ENCODE data around the gene PHLDA1. TPM values are rescaled to one million over a fixed set of nuclear protein-coding genes. Genes with fewer than 3 reads are reported as not detected.
A peak's percentile ranks its signal among the peaks of the same experiment; 100 is the strongest.

PHLDA1 gene
- total and polyA plus RNA-seq, 7 experiments from 2014 or later = 0.20 to 25.1 (median 1.5) TPM

GRCh38 chr12:75981247-75982168, 50.1 kb downstream of the PHLDA1 start:
- Mint-ChIP-seq H3K27me3 (no peaks in the 10 kb centered on the region), H3K4me1 (peaks cover 26 to 67% (median 31%) of the 10 kb centered on the region in 7 donors), H3K4me3 (no peak overlapping the region), H3K9me3 (no peaks in the 10 kb centered on the region), H3K27ac (peak overlapping the region in 2 of 9 donors; percentile 38 to 45), H3K36me3 (peaks cover 0 to 7% (median 0%) of the 10 kb centered on the region in 5 donors)
- DNase-seq = no peak
- Histone ChIP-seq H3K27ac (ENCODE audit: low read depth, low read length) (no peak overlapping the region), H3K27me3 (ENCODE audit: control insufficient read depth in 2 of 2, insufficient read depth in 2 of 2, low read length in 2 of 2) (no peaks in the 10 kb centered on the region), H3K36me3 (ENCODE audit: control insufficient read depth in 2 of 3, insufficient read depth in 3 of 3, low read length in 3 of 3) (no peaks in the 10 kb centered on the region), H3K4me3 (ENCODE audit: low read length) (no peak overlapping the region), H3K4me1 (ENCODE audit: control insufficient read depth in 2 of 2, insufficient read depth in 2 of 2, low read length in 2 of 2) (peaks cover 15 to 26% of the 10 kb centered on the region in 2 donors), H3K9me3 (ENCODE audit: control insufficient read depth in 2 of 3, low read length in 3 of 3) (no peaks in the 10 kb centered on the region)
- ChIA-PET CTCF (no interaction called here), POLR2A (no interaction called here)
- no peak for ATAC-seq
- intact Hi-C loops (cut with micrococcal nuclease) = no loop called here

GRCh38 chr12:75979181-75979580, 52.4 kb downstream of the PHLDA1 start:
- Mint-ChIP-seq H3K4me3 (peak overlapping the region in 6 of 10 donors; percentile 10 to 82 (median 24)), H3K27me3 (no peaks in the 10 kb centered on the region), H3K4me1 (peaks cover 21 to 63% (median 26%) of the 10 kb centered on the region in 7 donors), H3K36me3 (peaks cover 0 to 3% (median 0%) of the 10 kb centered on the region in 5 donors), H3K9me3 (no peaks in the 10 kb centered on the region), H3K27ac (peak overlapping the region; percentile 12 to 90 (median 65))
- Histone ChIP-seq H3K27ac (ENCODE audit: low read depth, low read length) (no peak overlapping the region), H3K36me3 (ENCODE audit: control insufficient read depth in 2 of 3, insufficient read depth in 3 of 3, low read length in 3 of 3) (no peaks in the 10 kb centered on the region), H3K4me3 (ENCODE audit: low read length) (no peak overlapping the region), H3K4me1 (ENCODE audit: control insufficient read depth in 2 of 2, insufficient read depth in 2 of 2, low read length in 2 of 2) (peaks cover 15 to 26% of the 10 kb centered on the region in 2 donors), H3K27me3 (ENCODE audit: control insufficient read depth in 2 of 2, insufficient read depth in 2 of 2, low read length in 2 of 2) (no peaks in the 10 kb centered on the region), H3K9me3 (ENCODE audit: control insufficient read depth in 2 of 3, low read length in 3 of 3) (no peaks in the 10 kb centered on the region)
- intact Hi-C loops (cut with micrococcal nuclease) = loop anchor here (1.0 to 10.0 kb wide), 7 partner anchors 35 to 588 kb away; partner anchors contain the start of genes GLIPR1 (in 1 of the 2), GLIPR1L2 (in 1 of the 2) and OSBPL8 (in 1 of the 2)
- POLR2A ChIA-PET = no interaction called here
- CTCF ChIA-PET = no interaction called here
- DNase-seq (peak in 2 of 9 donors; percentile 4 to 33), ATAC-seq (peak; percentile 39)

DNA sequence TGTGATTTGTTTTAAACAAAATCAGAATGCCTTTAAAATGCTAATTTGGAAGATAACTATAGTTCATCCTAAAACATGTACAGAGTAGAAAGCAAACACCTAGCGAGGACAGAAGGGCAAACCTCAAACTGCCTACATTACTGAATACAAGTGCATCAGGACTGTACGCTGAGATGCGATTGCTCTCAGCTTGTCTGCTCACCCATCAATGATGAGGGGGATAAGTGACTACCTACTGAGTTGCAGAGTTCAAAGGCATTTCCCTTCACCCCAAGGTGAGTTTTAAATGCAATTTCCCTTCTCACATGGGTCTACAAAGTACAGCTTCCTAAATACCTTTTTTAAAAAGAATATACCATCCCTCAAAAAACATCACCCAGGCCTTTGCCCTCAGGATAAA, 52.9 kb downstream of the PHLDA1 start:
- H3K4me3 Mint-ChIP-seq = peak overlapping the region in 6 of 10 donors; percentile 28 to 82 (median 54)
- peak overlapping the region; percentile 21 for H3K27ac ChIP-seq (ENCODE audit: low read depth, low read length)

DNA sequence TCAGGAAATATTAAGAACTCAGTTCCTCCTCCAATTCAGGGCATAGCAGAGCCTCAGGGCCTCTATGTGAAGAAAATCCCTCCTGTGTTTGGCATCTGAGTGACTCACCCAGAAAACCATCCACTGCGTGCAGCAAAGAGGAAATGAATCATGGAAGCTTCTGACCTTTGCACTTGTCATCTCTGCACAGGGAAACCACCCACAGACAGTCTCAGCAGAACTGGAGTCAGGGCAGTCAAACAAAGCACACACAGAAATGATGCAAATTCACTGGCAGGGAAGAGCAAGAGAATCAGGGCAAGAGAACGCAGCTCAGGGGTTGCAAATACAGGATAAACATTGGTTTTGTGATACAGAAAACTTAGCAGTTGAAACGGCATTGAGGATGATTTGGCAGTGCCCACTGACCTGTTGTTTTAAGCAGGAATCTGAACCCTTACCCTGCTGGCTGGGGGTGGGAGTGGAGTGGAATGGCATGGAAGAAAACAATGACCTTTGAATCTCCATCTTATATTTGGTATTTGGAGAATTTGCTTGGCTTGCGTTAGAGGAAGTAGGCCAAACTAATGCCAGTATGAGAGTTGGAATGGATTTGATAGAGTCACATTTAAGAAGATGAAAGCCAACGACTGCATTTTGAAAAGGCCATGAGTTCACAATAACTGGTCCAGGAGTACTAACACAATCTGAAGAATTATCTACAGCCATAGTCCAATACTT, 53.5 kb downstream of the PHLDA1 start:
- intact Hi-C loops (cut with micrococcal nuclease) = loop anchor here (1.0 to 10.0 kb wide), 17 partner anchors 16 to 786 kb away; partner anchors contain the start of genes KRR1 (in 2 of the 2), NAP1L1 (in 2 of the 2), OSBPL8 (in 2 of the 2) and PHLDA1 (in 2 of the 2)
- Histone ChIP-seq H3K27me3 (ENCODE audit: control insufficient read depth in 2 of 2, insufficient read depth in 2 of 2, low read length in 2 of 2) (no peaks in the 10 kb centered on the region), H3K4me3 (ENCODE audit: low read length) (no peak overlapping the region), H3K9me3 (ENCODE audit: control insufficient read depth in 2 of 3, low read length in 3 of 3) (no peaks in the 10 kb centered on the region), H3K4me1 (ENCODE audit: control insufficient read depth in 2 of 2, insufficient read depth in 2 of 2, low read length in 2 of 2) (peaks cover 15 to 26% of the 10 kb centered on the region in 2 donors), H3K27ac (ENCODE audit: low read depth, low read length) (peak overlapping the region; percentile 21), H3K36me3 (ENCODE audit: control insufficient read depth in 2 of 3, insufficient read depth in 3 of 3, low read length in 3 of 3) (no peaks in the 10 kb centered on the region)
- ChIA-PET POLR2A (interaction anchor here (0.6 to 1.2 kb wide), 3 partner anchors 12 to 106 kb away, joined by 3 read pairs; no protein-coding TSS in a partner anchor), CTCF (no interaction called here)
- Mint-ChIP-seq H3K4me1 (peaks cover 21 to 58% (median 26%) of the 10 kb centered on the region in 7 donors), H3K9me3 (no peaks in the 10 kb centered on the region), H3K27ac (peak overlapping the region; percentile 41 to 90 (median 74)), H3K36me3 (peaks cover 0 to 2% (median 0%) of the 10 kb centered on the region in 5 donors), H3K27me3 (no peaks in the 10 kb centered on the region), H3K4me3 (peak overlapping the region in 7 of 10 donors; percentile 24 to 64 (median 51))
- DNase-seq (peak in 8 of 9 donors; percentile 4 to 80 (median 38)), ATAC-seq (peak; percentile 94)

More for the DNA sequence above, 52.9 kb downstream of the PHLDA1 start:
- Mint-ChIP-seq H3K27ac (peak overlapping the region in 8 of 9 donors; percentile 41 to 90 (median 78)), H3K9me3 (no peaks in the 10 kb centered on the region), H3K36me3 (peaks cover 0 to 3% (median 0%) of the 10 kb centered on the region in 5 donors), H3K4me1 (peaks cover 21 to 63% (median 26%) of the 10 kb centered on the region in 7 donors), H3K27me3 (no peaks in the 10 kb centered on the region)
- H3K27me3 ChIP-seq (ENCODE audit: control insufficient read depth in 2 of 2, insufficient read depth in 2 of 2, low read length in 2 of 2) = no peaks in the 10 kb centered on the region
- peaks cover 15 to 26% of the 10 kb centered on the region in 2 donors for H3K4me1 ChIP-seq (ENCODE audit: control insufficient read depth in 2 of 2, insufficient read depth in 2 of 2, low read length in 2 of 2)
- ChIA-PET CTCF (no interaction called here), POLR2A (no interaction called here)
- DNase-seq (no peak), ATAC-seq (no peak)
- no peak overlapping the region for H3K4me3 ChIP-seq (ENCODE audit: low read length)
- H3K36me3 ChIP-seq (ENCODE audit: control insufficient read depth in 2 of 3, insufficient read depth in 3 of 3, low read length in 3 of 3) = no peaks in the 10 kb centered on the region
- H3K9me3 ChIP-seq (ENCODE audit: control insufficient read depth in 2 of 3, low read length in 3 of 3) = no peaks in the 10 kb centered on the region
- intact Hi-C loops (cut with micrococcal nuclease) = loop anchor here (1.0 to 10.0 kb wide), 16 partner anchors 16 to 786 kb away; partner anchors contain the start of genes KRR1 (in 2 of the 2), NAP1L1 (in 2 of the 2), OSBPL8 (in 2 of the 2) and PHLDA1 (in 2 of the 2)

DNA sequence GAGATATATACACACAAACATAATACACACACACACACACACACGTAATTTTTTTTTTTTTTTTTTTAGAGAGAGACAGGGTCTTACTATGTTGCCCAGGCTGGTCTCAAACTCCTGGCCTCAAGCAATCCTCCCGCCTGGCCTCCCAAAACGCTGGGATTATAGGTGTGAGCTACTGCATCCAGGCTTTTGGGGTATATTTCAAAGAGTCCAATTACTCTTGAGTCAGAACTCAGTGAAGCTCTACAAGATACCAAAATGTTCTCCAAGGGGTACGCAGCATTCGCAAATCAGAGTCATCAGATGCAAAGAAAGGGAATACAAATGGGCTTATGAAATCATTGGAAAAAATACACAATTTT, 54.0 kb downstream of the PHLDA1 start:
- peak overlapping the region; percentile 19 for H3K27ac ChIP-seq (ENCODE audit: low read depth, low read length)
- no peak overlapping the region for H3K4me3 ChIP-seq (ENCODE audit: low read length)
- intact Hi-C loops (cut with micrococcal nuclease) = loop anchor here (2.0 to 10.0 kb wide), 4 partner anchors 17 to 320 kb away; no protein-coding TSS in a partner anchor
- no peaks in the 10 kb centered on the region for H3K27me3 ChIP-seq (ENCODE audit: control insufficient read depth in 2 of 2, insufficient read depth in 2 of 2, low read length in 2 of 2)
- H3K9me3 Mint-ChIP-seq = peaks cover 0 to 2% (median 0%) of the 10 kb centered on the region in 11 donors
- CTCF ChIA-PET = no interaction called here
- DNase-seq (no peak), ATAC-seq (no peak)
- peaks cover 21 to 56% (median 26%) of the 10 kb centered on the region in 7 donors for H3K4me1 Mint-ChIP-seq
- peaks cover 0 to 5% (median 0%) of the 10 kb centered on the region in 5 donors for H3K36me3 Mint-ChIP-seq
- peaks cover 15 to 26% of the 10 kb centered on the region in 2 donors for H3K4me1 ChIP-seq (ENCODE audit: control insufficient read depth in 2 of 2, insufficient read depth in 2 of 2, low read length in 2 of 2)
- POLR2A ChIA-PET = interaction anchor here (0.6 to 1.2 kb wide), 3 partner anchors 13 to 107 kb away, joined by 3 read pairs; no protein-coding TSS in a partner anchor
- no peaks in the 10 kb centered on the region for H3K9me3 ChIP-seq (ENCODE audit: control insufficient read depth in 2 of 3, low read length in 3 of 3)
- peak overlapping the region in 6 of 10 donors; percentile 24 to 64 (median 52) for H3K4me3 Mint-ChIP-seq
- no peaks in the 10 kb centered on the region for H3K36me3 ChIP-seq (ENCODE audit: control insufficient read depth in 2 of 3, insufficient read depth in 3 of 3, low read length in 3 of 3)
- peak overlapping the region; percentile 41 to 90 (median 74) for H3K27ac Mint-ChIP-seq
- H3K27me3 Mint-ChIP-seq = no peaks in the 10 kb centered on the region

GRCh38 chr12:75976913-75977312, 54.7 kb downstream of the PHLDA1 start:
- DNase-seq (no peak), ATAC-seq (no peak)
- Mint-ChIP-seq H3K27ac (peak overlapping the region in 1 of 9 donors; percentile 87), H3K4me1 (peaks cover 21 to 55% (median 26%) of the 10 kb centered on the region in 7 donors), H3K27me3 (no peaks in the 10 kb centered on the region), H3K36me3 (peaks cover 0 to 5% (median 0%) of the 10 kb centered on the region in 5 donors), H3K9me3 (peaks cover 0 to 3% (median 0%) of the 10 kb centered on the region in 11 donors), H3K4me3 (no peak overlapping the region)
- H3K9me3 ChIP-seq (ENCODE audit: control insufficient read depth in 2 of 3, low read length in 3 of 3) = no peaks in the 10 kb centered on the region
- H3K27me3 ChIP-seq (ENCODE audit: control insufficient read depth in 2 of 2, insufficient read depth in 2 of 2, low read length in 2 of 2) = no peaks in the 10 kb centered on the region
- H3K27ac ChIP-seq (ENCODE audit: low read depth, low read length) = no peak overlapping the region
- H3K4me1 ChIP-seq (ENCODE audit: control insufficient read depth in 2 of 2, insufficient read depth in 2 of 2, low read length in 2 of 2) = peaks cover 15 to 26% of the 10 kb centered on the region in 2 donors
- H3K4me3 ChIP-seq (ENCODE audit: low read length) = no peak overlapping the region
- intact Hi-C loops (cut with micrococcal nuclease) = loop anchor here (2.0 to 10.0 kb wide), 4 partner anchors 16 to 320 kb away; no protein-coding TSS in a partner anchor
- ChIA-PET CTCF (no interaction called here), POLR2A (interaction anchor here (0.7 kb wide), 1 partner anchor 149 kb away, joined by 3 read pairs; no protein-coding TSS in a partner anchor)
- no peaks in the 10 kb centered on the region for H3K36me3 ChIP-seq (ENCODE audit: control insufficient read depth in 2 of 3, insufficient read depth in 3 of 3, low read length in 3 of 3)
